Sigmoid colon (tissue), 7 donors: ENCODE data around the gene DNAL1. TPM values are rescaled to one million over a fixed set of nuclear protein-coding genes. Genes with fewer than 3 reads are reported as not detected.

Source experiments
- DNase-seq: peaks from one replicate; pipeline ENCODE4 v3.0.0-alpha.2; 2019
- H3K27ac ChIP-seq, 4 donors: fragments of 200-600 bp; sonication (generic); one replicate each; pipeline ENCODE4 v1.5.1; 2016 to 2019; ENCODE audit warnings: mild to moderate bottlenecking in 1 of 4
- H3K27me3 ChIP-seq, 3 donors: fragments of 200-600 bp; sonication (generic); one replicate each; pipeline ENCODE4 v1.5.1; 2019; ENCODE audit warnings: mild to moderate bottlenecking in 1 of 3
- H3K36me3 ChIP-seq, 4 donors: fragments of 200-600 bp; sonication (generic); one replicate each; pipeline ENCODE4 v1.5.1; 2016 to 2019
- H3K4me1 ChIP-seq, 4 donors: fragments of 200-600 bp; sonication (generic); one replicate each; pipeline ENCODE4 v1.5.1; 2017 to 2019
- H3K4me3 ChIP-seq, 4 donors: fragments of 200-600 bp; sonication (generic); one replicate each; pipeline ENCODE4 v1.5.1; 2017 to 2019; ENCODE audit warnings: mild to moderate bottlenecking in 2 of 4, moderate library complexity in 1 of 4
- H3K9me3 ChIP-seq, 4 donors: fragments of 200-600 bp in 3 of 4; sonication (generic) in 3 of 4; one replicate each; pipeline versions ENCODE4 v1.5.1 to v1.6.1; 2013 to 2019
- CTCF ChIP-seq, 4 experiments: fragments of 450-650 bp in 3 of 4; fragments of 200-600 bp in 1 of 4; IDR thresholded peaks; one replicate each; pipeline ENCODE4 v1.5.1; 2016 to 2019; ENCODE audit warnings: antibody characterized with exemption in 4 of 4, mild to moderate bottlenecking in 3 of 4, moderate library complexity in 2 of 4
- EP300 ChIP-seq, 4 donors: sonication (generic); formaldehyde crosslinking; IDR thresholded peaks; one replicate each; pipeline ENCODE4 v1.6.1; 2017; ENCODE audit warnings: antibody characterized with exemption in 4 of 4
- POLR2A ChIP-seq, 2 donors: fragments of 450-650 bp; IDR thresholded peaks; one replicate each; pipeline ENCODE4 v1.6.1; 2016; ENCODE audit warnings: antibody characterized with exemption in 2 of 2, mild to moderate bottlenecking in 2 of 2, moderate library complexity in 2 of 2
- POLR2AphosphoS5 ChIP-seq, 4 donors: sonication (generic); formaldehyde crosslinking; IDR thresholded peaks; one replicate each; pipeline ENCODE4 v1.6.1; 2017; ENCODE audit warnings: antibody characterized with exemption in 4 of 4
- WGBS, 2 donors: extraction: QIAGEN DNeasy Blood & Tissue Kit; methylation state at CpG; one replicate each; pipeline ENCODE4 v1.1.7; 2013; 5-methylcytosine and 5-hydroxymethylcytosine counted together
- intact Hi-C: fragments of 100-400 bp; cut with DNase I; formaldehyde crosslinking; loops from one replicate; pipeline ENCODE4 v1.15.1; 2023
- polyA plus RNA-seq, 3 donors: library from polyadenylated mRNA; stranded (reverse); fragments of 200-250 nt; gene quantifications; one replicate each; pipeline ENCODE4 v1.2.3, GENCODE V29; 2013
- total RNA-seq, 4 donors: library from RNA; depleted of rRNA; stranded (reverse); fragments of >200 nt; gene quantifications; one replicate each; pipeline ENCODE4 v1.1.0, GENCODE V29; 2016
- donor health status: healthy with polysubstance abuse.
- donor health status: Bipolar disorder and iron deficiency.
- donor health status: healthy.

The DNAL1 gene
- total RNA-seq (10 to 100 TPM in 2 of 4 donors, 1 to 10 TPM in 2; 5.6 to 20.0 (median 9.6) TPM), polyA plus RNA-seq (1 to 10 TPM; 4.6 to 9.0 (median 5.1) TPM)

GRCh38 chr14:73644531-73645247, at the start of gene DNAL1:
Gene DNAL1 (plus strand): TSS chr14:73644986. CDS start chr14:73645040, 54 bp downstream.
- intact Hi-C loops = loop anchor here (5.0 to 10.0 kb wide), 2 partner anchors 68 to 180 kb away; partner anchors contain the start of gene PNMA1
- Histone ChIP-seq H3K4me3 (peak within 1 kb of the TSS; percentile 53 to 73 (median 71)), H3K27ac (peak within 1 kb of the TSS; percentile 85 to 91 (median 88)), H3K9me3 (no peaks in the 10 kb centered on the region), H3K4me1 (peaks cover 0 to 20% (median 15%) of the 10 kb centered on the region in 4 donors), H3K27me3 (no peaks in the 10 kb centered on the region), H3K36me3 (no peaks in the 10 kb centered on the region)
- peak; percentile 70 to 88 (median 83) for TF ChIP-seq POLR2AphosphoS5 (IDR thresholded peaks at IDR 0.05)
- TF ChIP-seq POLR2A (IDR thresholded peaks at IDR 0.05) = peak; percentile 60 to 64
- no peak for TF ChIP-seq EP300 (IDR thresholded peaks at IDR 0.05)
- 0% methylated on average over 43 of the region's 43 CpGs for WGBS, 2 donors
- DNase-seq = peak; percentile 96

- intact Hi-C loops = no loop called here
- Histone ChIP-seq H3K9me3 (no peaks in the 10 kb centered on the region), H3K4me1 (no peaks in the 10 kb centered on the region), H3K4me3 (no peak overlapping the region), H3K27ac (no peak overlapping the region), H3K36me3 (no peaks in the 10 kb centered on the region), H3K27me3 (no peaks in the 10 kb centered on the region)
- TF ChIP-seq POLR2A (IDR thresholded peaks at IDR 0.05) (no peak), EP300 (IDR thresholded peaks at IDR 0.05) (no peak), CTCF (IDR thresholded peaks at IDR 0.05) (no peak), POLR2AphosphoS5 (IDR thresholded peaks at IDR 0.05) (no peak)
- DNase-seq = peak; percentile 8
These were observed 45.3 kb upstream of the DNAL1 start for GRCh38 chr14:73599499-73599898.

- Histone ChIP-seq H3K4me3 (no peak overlapping the region), H3K27me3 (no peaks in the 10 kb centered on the region), H3K4me1 (no peaks in the 10 kb centered on the region), H3K9me3 (no peaks in the 10 kb centered on the region), H3K36me3 (no peaks in the 10 kb centered on the region), H3K27ac (no peak overlapping the region)
- TF ChIP-seq CTCF (IDR thresholded peaks at IDR 0.05) = no peak
- TF ChIP-seq POLR2AphosphoS5 (IDR thresholded peaks at IDR 0.05) = no peak
- no peak for TF ChIP-seq POLR2A (IDR thresholded peaks at IDR 0.05)
- no peak for TF ChIP-seq EP300 (IDR thresholded peaks at IDR 0.05)
- 85 to 87% methylated on average over 3 of the region's 3 CpGs for WGBS, 2 donors
- DNase-seq = no peak
- intact Hi-C loops = no loop called here
These were observed 41.8 kb upstream of the DNAL1 start for GRCh38 chr14:73602994-73603393.

GRCh38 chr14:73606271-73606670, 38.5 kb upstream of the DNAL1 start:
- no peak overlapping the region for H3K4me3 ChIP-seq
- H3K9me3 ChIP-seq = no peaks in the 10 kb centered on the region
- 88 to 91% methylated on average over 3 of the region's 3 CpGs for WGBS, 2 donors
- no peak for DNase-seq
- no peaks in the 10 kb centered on the region for H3K27me3 ChIP-seq
- no peaks in the 10 kb centered on the region for H3K36me3 ChIP-seq
- intact Hi-C loops = no loop called here
- no peak for TF ChIP-seq POLR2AphosphoS5 (IDR thresholded peaks at IDR 0.05)
- no peak for TF ChIP-seq EP300 (IDR thresholded peaks at IDR 0.05)
- TF ChIP-seq POLR2A (IDR thresholded peaks at IDR 0.05) = no peak
- no peak for TF ChIP-seq CTCF (IDR thresholded peaks at IDR 0.05)
- H3K27ac ChIP-seq = no peak overlapping the region
- H3K4me1 ChIP-seq = no peaks in the 10 kb centered on the region

GRCh38 chr14:73607241-73607640, 37.5 kb upstream of the DNAL1 start:
- 95 to 98% methylated on average over 1 of the region's 1 CpG for WGBS, 2 donors
- no peaks in the 10 kb centered on the region for H3K9me3 ChIP-seq

More at GRCh38 chr14:73607241-73607640, 37.5 kb upstream of the DNAL1 start:
- Histone ChIP-seq H3K4me3 (no peak overlapping the region), H3K4me1 (peaks cover 0 to 5% (median 0%) of the 10 kb centered on the region in 4 donors), H3K27me3 (no peaks in the 10 kb centered on the region), H3K36me3 (no peaks in the 10 kb centered on the region), H3K27ac (no peak overlapping the region)
- intact Hi-C loops = no loop called here
- TF ChIP-seq POLR2AphosphoS5 (IDR thresholded peaks at IDR 0.05) = no peak
- no peak for TF ChIP-seq POLR2A (IDR thresholded peaks at IDR 0.05)
- no peak for TF ChIP-seq EP300 (IDR thresholded peaks at IDR 0.05)
- no peak for TF ChIP-seq CTCF (IDR thresholded peaks at IDR 0.05)
- DNase-seq = no peak
